ENCODE data around the gene SOX3. TPM values are rescaled to one million over a fixed set of nuclear protein-coding genes. Genes with fewer than 3 reads are reported as not detected.

The SOX3 gene
- polyA plus RNA-seq, 2 donors = not detected

- Histone ChIP-seq H3K36me3 (ENCODE audit: control insufficient read depth in 2 of 2, insufficient read depth in 2 of 2, low read length in 1 of 2) (no peaks in the 10 kb centered on the region), H3K27ac (ENCODE audit: low read depth in 2 of 2, low read length in 1 of 2) (no peak overlapping the region)
- 14 to 26% methylated on average over 14 of the region's 14 CpGs for WGBS, 2 donors
These were observed 2.9 kb downstream of the SOX3 start for GRCh38 chrX:140501940-140502468.

GRCh38 chrX:140501321-140501720, 3.5 kb downstream of the SOX3 start:
- Histone ChIP-seq H3K36me3 (ENCODE audit: control insufficient read depth in 2 of 2, insufficient read depth in 2 of 2, low read length in 1 of 2) (no peaks in the 10 kb centered on the region), H3K9me3 (ENCODE audit: control insufficient read depth in 2 of 2, insufficient read depth in 1 of 2, low read depth in 1 of 2, low read length in 1 of 2) (peaks cover 0 to 4% of the 10 kb centered on the region in 2 donors), H3K27ac (ENCODE audit: low read depth in 2 of 2, low read length in 1 of 2) (no peak overlapping the region), H3K4me1 (ENCODE audit: control insufficient read depth in 2 of 2, insufficient read depth in 2 of 2, low read length in 1 of 2) (no peaks in the 10 kb centered on the region), H3K27me3 (ENCODE audit: control insufficient read depth in 1 of 2, insufficient read depth in 2 of 2, low read length in 2 of 2) (peaks cover 10 to 14% of the 10 kb centered on the region in 2 donors), H3K4me3 (ENCODE audit: low read depth in 1 of 2, low read length in 2 of 2) (no peak overlapping the region)
- 10 to 29% methylated on average over 13 of the region's 13 CpGs for WGBS, 2 donors

More at GRCh38 chrX:140501940-140502468, 2.9 kb downstream of the SOX3 start:
- no peaks in the 10 kb centered on the region for H3K4me1 ChIP-seq (ENCODE audit: control insufficient read depth in 2 of 2, insufficient read depth in 2 of 2, low read length in 1 of 2)
- H3K9me3 ChIP-seq (ENCODE audit: control insufficient read depth in 2 of 2, insufficient read depth in 1 of 2, low read depth in 1 of 2, low read length in 1 of 2) = peaks cover 0 to 4% of the 10 kb centered on the region in 2 donors
- no peak overlapping the region for H3K4me3 ChIP-seq (ENCODE audit: low read depth in 1 of 2, low read length in 2 of 2)
- H3K27me3 ChIP-seq (ENCODE audit: control insufficient read depth in 1 of 2, insufficient read depth in 2 of 2, low read length in 2 of 2) = peaks cover 10 to 14% of the 10 kb centered on the region in 2 donors

GRCh38 chrX:140500441-140500840, 4.4 kb downstream of the SOX3 start:
- H3K27ac ChIP-seq (ENCODE audit: low read depth in 2 of 2, low read length in 1 of 2) = no peak overlapping the region
- no peak overlapping the region for H3K4me3 ChIP-seq (ENCODE audit: low read depth in 1 of 2, low read length in 2 of 2)
- H3K9me3 ChIP-seq (ENCODE audit: control insufficient read depth in 2 of 2, insufficient read depth in 1 of 2, low read depth in 1 of 2, low read length in 1 of 2) = peaks cover 0 to 4% of the 10 kb centered on the region in 2 donors
- H3K36me3 ChIP-seq (ENCODE audit: control insufficient read depth in 2 of 2, insufficient read depth in 2 of 2, low read length in 1 of 2) = no peaks in the 10 kb centered on the region
- H3K27me3 ChIP-seq (ENCODE audit: control insufficient read depth in 1 of 2, insufficient read depth in 2 of 2, low read length in 2 of 2) = peaks cover 10 to 14% of the 10 kb centered on the region in 2 donors
- WGBS, 2 donors = 17 to 20% methylated on average over 9 of the region's 9 CpGs
- H3K4me1 ChIP-seq (ENCODE audit: control insufficient read depth in 2 of 2, insufficient read depth in 2 of 2, low read length in 1 of 2) = no peaks in the 10 kb centered on the region

GRCh38 chrX:140495739-140496138, 9.1 kb downstream of the SOX3 start:
- Histone ChIP-seq H3K9me3 (ENCODE audit: control insufficient read depth in 2 of 2, insufficient read depth in 1 of 2, low read depth in 1 of 2, low read length in 1 of 2) (no peaks in the 10 kb centered on the region), H3K27me3 (ENCODE audit: control insufficient read depth in 1 of 2, insufficient read depth in 2 of 2, low read length in 2 of 2) (peaks cover 2 to 15% of the 10 kb centered on the region in 2 donors), H3K36me3 (ENCODE audit: control insufficient read depth in 2 of 2, insufficient read depth in 2 of 2, low read length in 1 of 2) (no peaks in the 10 kb centered on the region), H3K27ac (ENCODE audit: low read depth in 2 of 2, low read length in 1 of 2) (no peak overlapping the region), H3K4me1 (ENCODE audit: control insufficient read depth in 2 of 2, insufficient read depth in 2 of 2, low read length in 1 of 2) (no peaks in the 10 kb centered on the region), H3K4me3 (ENCODE audit: low read depth in 1 of 2, low read length in 2 of 2) (no peak overlapping the region)
- 90 to 91% methylated on average over 1 of the region's 1 CpG for WGBS, 2 donors

- Histone ChIP-seq H3K4me1 (ENCODE audit: control insufficient read depth in 2 of 2, insufficient read depth in 2 of 2, low read length in 1 of 2) (no peaks in the 10 kb centered on the region), H3K4me3 (ENCODE audit: low read depth in 1 of 2, low read length in 2 of 2) (no peak overlapping the region), H3K27ac (ENCODE audit: low read depth in 2 of 2, low read length in 1 of 2) (no peak overlapping the region), H3K36me3 (ENCODE audit: control insufficient read depth in 2 of 2, insufficient read depth in 2 of 2, low read length in 1 of 2) (no peaks in the 10 kb centered on the region), H3K27me3 (ENCODE audit: control insufficient read depth in 1 of 2, insufficient read depth in 2 of 2, low read length in 2 of 2) (peaks cover 0 to 5% of the 10 kb centered on the region in 2 donors), H3K9me3 (ENCODE audit: control insufficient read depth in 2 of 2, insufficient read depth in 1 of 2, low read depth in 1 of 2, low read length in 1 of 2) (no peaks in the 10 kb centered on the region)
- 74 to 80% methylated on average over 4 of the region's 4 CpGs for WGBS, 2 donors
These were observed 12.5 kb downstream of the SOX3 start for GRCh38 chrX:140492066-140492994.

GRCh38 chrX:140480765-140481164, 24.1 kb downstream of the SOX3 start:
- no peaks in the 10 kb centered on the region for H3K9me3 ChIP-seq (ENCODE audit: control insufficient read depth in 2 of 2, insufficient read depth in 1 of 2, low read depth in 1 of 2, low read length in 1 of 2)
- no peaks in the 10 kb centered on the region for H3K36me3 ChIP-seq (ENCODE audit: control insufficient read depth in 2 of 2, insufficient read depth in 2 of 2, low read length in 1 of 2)
- no peak overlapping the region for H3K27ac ChIP-seq (ENCODE audit: low read depth in 2 of 2, low read length in 1 of 2)
- no peaks in the 10 kb centered on the region for H3K4me1 ChIP-seq (ENCODE audit: control insufficient read depth in 2 of 2, insufficient read depth in 2 of 2, low read length in 1 of 2)
- no peak overlapping the region for H3K4me3 ChIP-seq (ENCODE audit: low read depth in 1 of 2, low read length in 2 of 2)
- H3K27me3 ChIP-seq (ENCODE audit: control insufficient read depth in 1 of 2, insufficient read depth in 2 of 2, low read length in 2 of 2) = no peaks in the 10 kb centered on the region

- Histone ChIP-seq H3K4me3 (ENCODE audit: low read depth in 1 of 2, low read length in 2 of 2) (no peak overlapping the region), H3K9me3 (ENCODE audit: control insufficient read depth in 2 of 2, insufficient read depth in 1 of 2, low read depth in 1 of 2, low read length in 1 of 2) (peaks cover 0 to 3% of the 10 kb centered on the region in 2 donors), H3K36me3 (ENCODE audit: control insufficient read depth in 2 of 2, insufficient read depth in 2 of 2, low read length in 1 of 2) (no peaks in the 10 kb centered on the region), H3K4me1 (ENCODE audit: control insufficient read depth in 2 of 2, insufficient read depth in 2 of 2, low read length in 1 of 2) (no peaks in the 10 kb centered on the region), H3K27me3 (ENCODE audit: control insufficient read depth in 1 of 2, insufficient read depth in 2 of 2, low read length in 2 of 2) (no peaks in the 10 kb centered on the region), H3K27ac (ENCODE audit: low read depth in 2 of 2, low read length in 1 of 2) (no peak overlapping the region)
These were observed 26.9 kb downstream of the SOX3 start for GRCh38 chrX:140477987-140478386.

GRCh38 chrX:140475025-140475424, 29.8 kb downstream of the SOX3 start:
- Histone ChIP-seq H3K4me1 (ENCODE audit: control insufficient read depth in 2 of 2, insufficient read depth in 2 of 2, low read length in 1 of 2) (no peaks in the 10 kb centered on the region), H3K36me3 (ENCODE audit: control insufficient read depth in 2 of 2, insufficient read depth in 2 of 2, low read length in 1 of 2) (no peaks in the 10 kb centered on the region), H3K27me3 (ENCODE audit: control insufficient read depth in 1 of 2, insufficient read depth in 2 of 2, low read length in 2 of 2) (no peaks in the 10 kb centered on the region), H3K27ac (ENCODE audit: low read depth in 2 of 2, low read length in 1 of 2) (no peak overlapping the region), H3K9me3 (ENCODE audit: control insufficient read depth in 2 of 2, insufficient read depth in 1 of 2, low read depth in 1 of 2, low read length in 1 of 2) (peaks cover 0 to 3% of the 10 kb centered on the region in 2 donors), H3K4me3 (ENCODE audit: low read depth in 1 of 2, low read length in 2 of 2) (no peak overlapping the region)

GRCh38 chrX:140467211-140467610, 37.7 kb downstream of the SOX3 start:
- Histone ChIP-seq H3K27me3 (ENCODE audit: control insufficient read depth in 1 of 2, insufficient read depth in 2 of 2, low read length in 2 of 2) (no peaks in the 10 kb centered on the region), H3K36me3 (ENCODE audit: control insufficient read depth in 2 of 2, insufficient read depth in 2 of 2, low read length in 1 of 2) (no peaks in the 10 kb centered on the region), H3K4me1 (ENCODE audit: control insufficient read depth in 2 of 2, insufficient read depth in 2 of 2, low read length in 1 of 2) (no peaks in the 10 kb centered on the region), H3K27ac (ENCODE audit: low read depth in 2 of 2, low read length in 1 of 2) (no peak overlapping the region), H3K9me3 (ENCODE audit: control insufficient read depth in 2 of 2, insufficient read depth in 1 of 2, low read depth in 1 of 2, low read length in 1 of 2) (no peaks in the 10 kb centered on the region), H3K4me3 (ENCODE audit: low read depth in 1 of 2, low read length in 2 of 2) (no peak overlapping the region)
- 76 to 82% methylated on average over 5 of the region's 5 CpGs for WGBS, 2 donors

Data from esophagus (tissue), 2 donors.